ENCODE measurements around the gene CELSR1.

Gene CELSR1

GRCh38 chr22:46551996-46552395 is 14.6 kb upstream of the CELSR1 start:
- DNase-seq, result no peak

- DNase-seq, result no peak
Observed at GRCh38 chr22:46551321-46551720, 13.9 kb upstream of the CELSR1 start.

GRCh38 chr22:46549971-46550641 is 12.7 kb upstream of the CELSR1 start:
- DNase-seq, result no peak

GRCh38 chr22:46549563-46549840 is 12.1 kb upstream of the CELSR1 start:
- no peak for DNase-seq

- DNase-seq, result peak in 1 of 2 donors; percentile 55
Observed at GRCh38 chr22:46547883-46548244, 10.4 kb upstream of the CELSR1 start.

GRCh38 chr22:46547179-46547882 is 9.9 kb upstream of the CELSR1 start:
- no peak for DNase-seq

GRCh38 chr22:46546466-46547178 is 9.2 kb upstream of the CELSR1 start:
- DNase-seq, result no peak

- no peak for DNase-seq
Observed at GRCh38 chr22:46545086-46545792, 7.8 kb upstream of the CELSR1 start.

GRCh38 chr22:46542011-46542985 is 4.9 kb upstream of the CELSR1 start:
- DNase-seq, result peak; percentile 75 to 79

- no peak for DNase-seq
Observed at GRCh38 chr22:46541536-46541935, 4.1 kb upstream of the CELSR1 start.

- DNase-seq, result no peak
Observed at GRCh38 chr22:46540874-46541273, 3.5 kb upstream of the CELSR1 start.

- no peak for DNase-seq
Observed at GRCh38 chr22:46539169-46539568, 1.7 kb upstream of the CELSR1 start.

- DNase-seq, result no peak
Observed at GRCh38 chr22:46538814-46539160, 1.4 kb upstream of the CELSR1 start.

- DNase-seq, result no peak
Observed at GRCh38 chr22:46537946-46538813, 760 bp upstream of the CELSR1 start.

- DNase-seq, result no peak
Observed at GRCh38 chr22:46536537-46537224, 739 bp downstream of the CELSR1 start.

GRCh38 chr22:46535876-46536536 is 1.4 kb downstream of the CELSR1 start:
- DNase-seq, result no peak

GRCh38 chr22:46534901-46535630 is 2.4 kb downstream of the CELSR1 start:
- DNase-seq, result no peak

- no peak for DNase-seq
Observed at GRCh38 chr22:46534177-46534776, 3.1 kb downstream of the CELSR1 start.
